DOHH2 (cell line): ENCODE results near the gene MPND.

Experiments
- CTCF ChIP-seq: fragments of 200-600 bp; sonication (generic); IDR thresholded peaks from one replicate; pipeline ENCODE4 v1.5.1; 2014; ENCODE audit warnings: antibody characterized with exemption, mild to moderate bottlenecking, low read depth, low read length; ENCODE audit not compliant: poor library complexity, severe bottlenecking
- EZH2phosphoT487 ChIP-seq: fragments of 200-600 bp; sonication (generic); IDR thresholded peaks from 2 replicates; pipeline ENCODE4 v1.6.1; 2017; ENCODE audit warnings: borderline replicate concordance, mild to moderate bottlenecking, antibody characterized with exemption, low read length, moderate library complexity, mixed read lengths

GRCh38 chr19:4354282-4354681 lies 10.9 kb downstream of the MPND start:
- TF ChIP-seq CTCF = no peak
- no peak for TF ChIP-seq EZH2phosphoT487
